CD4-positive, CD25-positive, alpha-beta regulatory T cell (primary cell): ENCODE data around the gene STEAP3. TPM values are rescaled to one million over a fixed set of nuclear protein-coding genes. Genes with fewer than 3 reads are reported as not detected.

Experiments used
- polyA plus RNA-seq, 4 donors: library from polyadenylated mRNA; unstranded; fragments of 300-500 nt; fragmentation: Illumina TruSeq; gene quantifications; one replicate each; pipeline ENCODE4 v1.2.3, GENCODE V29; 2021
- total RNA-seq: library from RNA; stranded (reverse); gene quantifications from one replicate; pipeline ENCODE4 v1.2.3, GENCODE V29; 2022

STEAP3 gene
- total and polyA plus RNA-seq, 5 donors from 2014 or later = not detected

Other genes with a start within 250 kb of the STEAP3 start
- gene C1QL2, start 65.1 kb upstream of the STEAP3 start, total RNA-seq = not detected
- not detected for gene C1QL2, start 65.1 kb upstream of the STEAP3 start, polyA plus RNA-seq
- gene C2orf76, start 143.0 kb downstream of the STEAP3 start, total RNA-seq = 7.3 TPM
- gene C2orf76, start 143.0 kb downstream of the STEAP3 start, polyA plus RNA-seq = 10 to 100 TPM; 16.5 to 24.6 (median 22.3) TPM
- gene DBI, start 143.1 kb downstream of the STEAP3 start, total RNA-seq = 49.9 TPM
- gene DBI, start 143.1 kb downstream of the STEAP3 start, polyA plus RNA-seq = 100 to 1,000 TPM; 346 to 556 (median 398) TPM
- not detected for gene TMEM37, start 208.0 kb downstream of the STEAP3 start, total RNA-seq
- under 1 TPM in 1 of 4 donors, not detected in 3; 0.19 TPM for gene TMEM37, start 208.0 kb downstream of the STEAP3 start, polyA plus RNA-seq